AG09319 (cell line): ENCODE measurements around the gene FAM209A.
"Not testable (repeated sequence)": the region's sequence is repeated elsewhere in the genome, so short reads cannot be mapped to it uniquely, and the experiment has no call there.

Experiments used
- DNase-seq: peaks from one replicate; pipeline ENCODE4 v3.0.0-alpha.2; 2010; ENCODE audit warnings: low read depth; ENCODE audit errors: extremely low read depth
- TF ChIP-seq, protein P1 (sequence below): IDR thresholded peaks from 2 replicates; pipeline ENCODE4 v1.5.1; 2011; ENCODE audit warnings: low read depth, mild to moderate bottlenecking, inconsistent platforms, low read length, moderate library complexity

The FAM209A gene, protein sequence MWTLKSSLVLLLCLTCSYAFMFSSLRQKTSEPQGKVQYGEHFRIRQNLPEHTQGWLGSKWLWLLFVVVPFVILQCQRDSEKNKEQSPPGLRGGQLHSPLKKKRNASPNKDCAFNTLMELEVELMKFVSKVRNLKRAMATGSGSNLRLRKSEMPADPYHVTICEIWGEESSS

DNA sequence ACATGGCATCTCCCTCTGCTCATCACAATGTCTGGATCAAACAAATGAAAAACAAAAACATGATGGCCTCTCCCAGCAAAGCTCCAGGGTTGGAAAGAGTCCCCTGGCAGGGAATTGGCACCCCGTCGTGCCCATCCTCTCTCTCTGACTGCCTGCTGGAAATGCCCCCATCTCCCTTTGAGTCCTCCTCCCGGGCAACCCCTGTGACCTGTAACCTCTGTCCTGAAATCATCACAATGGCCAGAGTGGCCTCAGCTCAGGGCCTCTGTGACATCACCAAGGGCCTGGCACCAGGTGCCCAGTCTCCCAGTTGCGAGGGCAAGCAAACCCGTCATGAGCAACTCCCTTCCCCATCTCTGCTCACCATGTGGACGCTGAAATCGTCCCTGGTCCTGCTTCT, at the start of gene FAM209A:
Gene FAM209A, plus strand, starts transcription at position 301 of the 400 bp plus-strand sequence. Its CDS starts 65 bp downstream, at position 366.
- DNase-seq: not testable (repeated sequence)

DNA sequence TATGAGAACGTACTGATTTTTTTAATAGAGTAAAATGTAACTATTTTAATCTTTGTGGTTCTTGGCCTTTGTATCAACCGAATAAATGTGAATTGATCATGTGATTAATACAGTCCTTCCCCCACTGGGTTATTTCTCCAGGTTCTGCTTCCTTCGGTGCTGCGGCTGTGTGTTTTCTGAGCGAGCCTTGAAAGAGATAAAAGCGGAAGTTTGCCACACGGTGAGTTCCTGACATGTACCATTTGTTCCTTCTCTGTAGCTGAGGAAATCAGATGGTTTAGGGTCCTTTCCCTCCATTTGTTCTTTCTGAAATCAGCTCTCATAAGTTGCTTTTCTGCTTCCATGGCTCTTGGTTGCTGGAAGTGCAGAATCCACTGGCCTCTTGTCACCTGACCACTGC, 40.6 kb upstream of the FAM209A start:
- TF ChIP-seq, protein P1, sequence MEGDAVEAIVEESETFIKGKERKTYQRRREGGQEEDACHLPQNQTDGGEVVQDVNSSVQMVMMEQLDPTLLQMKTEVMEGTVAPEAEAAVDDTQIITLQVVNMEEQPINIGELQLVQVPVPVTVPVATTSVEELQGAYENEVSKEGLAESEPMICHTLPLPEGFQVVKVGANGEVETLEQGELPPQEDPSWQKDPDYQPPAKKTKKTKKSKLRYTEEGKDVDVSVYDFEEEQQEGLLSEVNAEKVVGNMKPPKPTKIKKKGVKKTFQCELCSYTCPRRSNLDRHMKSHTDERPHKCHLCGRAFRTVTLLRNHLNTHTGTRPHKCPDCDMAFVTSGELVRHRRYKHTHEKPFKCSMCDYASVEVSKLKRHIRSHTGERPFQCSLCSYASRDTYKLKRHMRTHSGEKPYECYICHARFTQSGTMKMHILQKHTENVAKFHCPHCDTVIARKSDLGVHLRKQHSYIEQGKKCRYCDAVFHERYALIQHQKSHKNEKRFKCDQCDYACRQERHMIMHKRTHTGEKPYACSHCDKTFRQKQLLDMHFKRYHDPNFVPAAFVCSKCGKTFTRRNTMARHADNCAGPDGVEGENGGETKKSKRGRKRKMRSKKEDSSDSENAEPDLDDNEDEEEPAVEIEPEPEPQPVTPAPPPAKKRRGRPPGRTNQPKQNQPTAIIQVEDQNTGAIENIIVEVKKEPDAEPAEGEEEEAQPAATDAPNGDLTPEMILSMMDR: no peak
- no peak for DNase-seq

DNA sequence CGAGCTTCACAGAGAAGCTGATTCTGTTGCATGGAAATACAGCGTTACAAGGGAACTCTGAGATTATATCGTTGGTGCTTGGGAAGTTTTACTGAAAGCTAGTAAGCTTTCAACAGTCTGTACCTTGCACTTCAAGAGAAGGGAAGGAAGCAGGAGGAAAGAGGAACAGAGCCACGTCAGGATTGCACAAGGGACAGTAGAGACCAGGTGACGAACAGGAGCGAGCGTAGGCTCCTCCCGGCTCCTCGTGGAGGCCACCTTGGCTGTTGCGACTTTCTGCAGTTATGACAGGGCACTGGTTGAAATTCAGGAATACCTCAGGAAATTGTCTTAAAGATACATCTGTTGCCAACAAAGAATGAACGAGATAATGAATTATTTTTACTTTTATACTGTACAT, 37.3 kb upstream of the FAM209A start:
- no peak for DNase-seq
- TF ChIP-seq, protein P1: no peak

DNA sequence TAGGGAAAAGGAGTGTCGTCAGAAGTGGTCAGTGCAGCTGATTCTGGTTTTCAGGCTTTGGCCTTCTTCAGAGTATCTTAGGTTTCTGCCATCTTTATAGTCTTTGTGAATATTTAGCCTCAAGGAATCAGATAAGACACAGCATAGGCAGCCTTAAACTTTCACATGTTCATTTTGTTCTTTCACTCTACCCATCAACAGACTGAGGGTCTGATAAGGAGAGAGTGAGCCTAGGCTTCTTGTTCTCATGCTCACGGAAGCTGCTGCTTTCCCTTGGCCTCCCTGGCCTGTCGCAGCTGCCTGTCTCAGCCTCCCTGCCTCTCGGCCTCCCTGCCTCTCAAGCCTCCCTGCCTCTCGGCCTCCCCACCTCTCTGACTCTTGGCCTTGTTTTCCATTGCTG, 36.0 kb upstream of the FAM209A start:
- TF ChIP-seq, protein P1: no peak

DNA sequence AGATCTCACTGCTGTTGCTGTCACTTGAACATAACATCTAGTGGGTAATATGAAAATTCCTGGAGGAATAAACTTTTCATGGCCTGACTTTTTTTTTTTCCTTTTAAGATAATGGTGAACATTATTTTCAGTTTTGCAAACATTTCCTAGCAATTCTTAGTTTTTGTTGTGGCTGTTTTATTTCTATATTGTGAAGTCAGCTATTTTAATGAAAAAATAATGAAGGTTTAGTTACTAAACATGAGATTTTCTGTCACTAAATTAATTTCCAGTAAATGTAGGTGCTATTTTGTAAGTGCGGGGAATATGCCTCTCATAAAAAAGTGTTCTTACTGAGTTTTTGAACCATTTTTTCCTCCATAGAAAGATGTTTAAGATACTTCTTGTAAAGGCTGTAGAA, 23.4 kb upstream of the FAM209A start:
- TF ChIP-seq, protein P1: no peak
- no peak for DNase-seq

More for the DNA sequence above, 36.0 kb upstream of the FAM209A start:
- no peak for DNase-seq

DNA sequence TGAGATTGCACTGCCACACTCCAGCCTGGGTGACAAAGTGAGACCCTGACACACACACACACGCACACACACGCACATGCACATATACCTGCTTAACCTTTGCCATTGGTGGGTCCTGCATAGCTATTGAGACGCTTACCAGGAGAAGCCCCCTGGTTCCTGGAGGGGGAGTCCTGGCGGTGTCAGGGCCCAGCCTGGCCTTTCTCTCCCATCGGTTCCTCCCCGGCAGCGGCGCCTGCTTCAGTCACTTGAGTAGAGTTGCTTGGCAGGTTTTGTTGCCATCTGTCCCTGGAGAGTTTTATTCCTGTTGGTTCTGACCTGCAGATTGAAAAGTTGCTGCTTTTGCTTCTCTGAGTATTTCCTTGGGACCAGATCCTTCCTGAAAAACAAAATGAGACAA, 20.6 kb upstream of the FAM209A start:
- TF ChIP-seq, protein P1: no peak
- no peak for DNase-seq

DNA sequence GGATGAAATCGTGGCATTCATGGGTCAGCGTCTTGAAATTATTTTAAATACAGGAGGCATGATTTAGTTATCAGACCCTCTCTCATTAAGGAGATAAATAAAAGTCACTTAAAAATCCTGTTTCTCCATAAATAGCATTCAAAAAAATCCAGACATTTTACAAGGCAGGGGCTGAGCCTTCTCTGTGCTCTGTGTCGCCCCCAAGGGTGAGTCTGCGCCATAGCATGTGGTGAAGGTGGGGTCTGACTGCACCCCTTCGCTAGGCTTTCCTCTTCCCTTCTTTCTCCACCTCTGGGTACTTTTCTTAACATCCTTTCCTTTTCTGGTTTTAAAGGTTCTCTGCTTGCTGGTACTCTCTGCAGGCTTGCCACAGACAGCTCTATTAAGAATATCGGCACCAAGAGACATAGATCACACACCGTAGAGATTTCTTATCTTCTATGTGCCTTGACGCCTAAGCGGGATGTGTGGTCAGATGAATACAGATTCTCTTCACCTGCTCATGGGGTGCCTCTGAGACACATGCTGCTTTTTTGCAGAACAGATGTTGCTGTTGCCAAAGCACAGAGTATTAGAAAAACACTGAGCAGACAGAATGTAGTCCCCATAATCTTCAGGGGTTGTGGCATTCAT, 20.1 kb upstream of the FAM209A start:
- TF ChIP-seq, protein P1: peak; percentile 37
- DNase-seq: no peak

DNA sequence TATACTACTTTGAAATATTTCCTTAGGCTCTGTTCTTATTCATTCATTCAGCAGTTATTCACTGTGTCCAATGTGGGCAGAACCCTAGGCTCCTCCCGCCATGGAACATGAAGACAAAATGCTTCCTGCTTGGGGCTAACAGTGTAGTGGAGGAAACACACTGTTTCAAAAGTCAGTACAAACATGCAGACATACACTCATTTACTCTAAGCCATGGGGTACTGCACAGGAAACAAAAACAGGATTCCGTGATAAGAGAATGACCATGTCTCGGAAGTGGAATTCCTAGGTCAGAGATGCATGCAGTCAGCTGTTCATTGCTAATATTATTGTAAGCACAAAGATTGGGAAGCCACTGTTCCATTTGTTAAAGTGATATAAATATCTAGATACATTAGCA, 18.4 kb upstream of the FAM209A start:
- TF ChIP-seq, protein P1: no peak
- no peak for DNase-seq
